Measurements from ENCODE around the gene TENT4B. TPM values are rescaled to one million over a fixed set of nuclear protein-coding genes. Genes with fewer than 3 reads are reported as not detected.

TENT4B gene
- total RNA-seq, 1 experiment from 2014 or later, result 13.0 TPM

DNA sequence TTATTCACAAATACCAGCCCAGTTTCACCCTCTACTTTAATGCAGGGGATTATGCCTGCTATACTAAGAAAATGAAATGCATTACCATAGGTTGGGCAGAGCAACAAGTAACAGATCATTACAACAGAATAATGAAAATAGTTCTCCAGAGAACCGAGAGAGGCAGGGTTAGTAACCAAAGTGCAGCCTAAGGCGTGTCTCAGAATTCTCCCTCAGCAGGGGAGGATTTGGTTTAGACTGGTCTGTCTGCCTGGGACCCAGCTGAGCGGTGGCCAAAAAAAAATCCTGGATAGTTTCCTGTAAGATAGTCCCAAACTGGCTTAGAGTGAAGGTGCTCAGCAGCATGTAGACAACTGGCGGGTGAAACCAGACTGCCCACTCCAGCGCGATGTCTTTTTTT lies 82.5 kb downstream of the TENT4B start:
- Histone ChIP-seq H2AFZ (ENCODE audit: low read length) (no peak overlapping the region), H3K27me3 (ENCODE audit: insufficient read depth, low read length) (no peaks in the 10 kb centered on the region), H3K9ac (ENCODE audit: extremely low read depth, insufficient read length, low read length) (no peak overlapping the region), H3K79me2 (ENCODE audit: insufficient read depth, low read length) (no peaks in the 10 kb centered on the region), H3K9me3 (ENCODE audit: control insufficient read depth, low read depth, low read length) (no peaks in the 10 kb centered on the region), H4K20me1 (ENCODE audit: control insufficient read depth, insufficient read depth, insufficient read length) (no peaks in the 10 kb centered on the region), H3K4me2 (ENCODE audit: insufficient read depth, insufficient read length, low read length) (no peak overlapping the region), H4K8ac (replicated peaks; ENCODE audit: insufficient read length, low read depth, low read length) (no peak overlapping the region), H3K4ac (ENCODE audit: low read depth, low read length) (no peak overlapping the region), H3K23ac (ENCODE audit: insufficient read length, low read depth, low read length) (no peak overlapping the region), H4K91ac (ENCODE audit: insufficient read length, low read depth, low read length) (no peak overlapping the region), H3K14ac (ENCODE audit: insufficient read depth, low read length) (no peak overlapping the region), H2BK12ac (ENCODE audit: insufficient read length, low read depth, low read length) (no peak overlapping the region), H2BK20ac (ENCODE audit: low read depth, low read length, poor library complexity, severe bottlenecking) (no peak overlapping the region), H4K5ac (ENCODE audit: insufficient read length, low read depth, low read length) (no peak overlapping the region), H2BK5ac (ENCODE audit: insufficient read length, low read length) (no peak overlapping the region), H3K79me1 (ENCODE audit: insufficient read depth, low read depth, low read length, poor library complexity, severe bottlenecking) (no peaks in the 10 kb centered on the region), H2AK5ac (ENCODE audit: insufficient read length, low read length) (no peak overlapping the region), H3K18ac (ENCODE audit: insufficient read length, low read depth, low read length) (no peak overlapping the region), H3K4me1 (ENCODE audit: insufficient read depth, low read length) (no peaks in the 10 kb centered on the region), H3T11ph (ENCODE audit: low read length) (no peak overlapping the region), H2BK15ac (ENCODE audit: low read depth, low read length) (no peak overlapping the region), H3K23me2 (ENCODE audit: insufficient read length, low read depth, low read length, poor library complexity, severe bottlenecking) (no peaks in the 10 kb centered on the region), H3K27ac (ENCODE audit: insufficient read length, low read depth, low read length) (no peak overlapping the region), H3K56ac (ENCODE audit: insufficient read length, low read depth, low read length) (no peak overlapping the region), H2BK120ac (ENCODE audit: low read depth, low read length, poor library complexity, severe bottlenecking) (no peak overlapping the region)
- H3K4me3 Mint-ChIP-seq, result no peak overlapping the region
- no CpG with 5 or more reads among the region's 6 CpGs for WGBS (ENCODE audit: extremely low coverage, insufficient read length, low lambda C conversion rate)
- 0 out of 7 replicates have a peak overlapping the region, but pooled peaks of 1 of the 3 experiments have one; percentile 24 for H3K27ac Mint-ChIP-seq
- DNase-seq, result no peak
- peaks cover 6% of the 10 kb centered on the region for H3K27me3 Mint-ChIP-seq (ENCODE audit: low read depth)
- no peaks in the 10 kb centered on the region for H3K36me3 Mint-ChIP-seq (ENCODE audit: insufficient read depth in 1 of 3, low read depth in 3 of 3)
- TF ChIP-seq, protein P1, sequence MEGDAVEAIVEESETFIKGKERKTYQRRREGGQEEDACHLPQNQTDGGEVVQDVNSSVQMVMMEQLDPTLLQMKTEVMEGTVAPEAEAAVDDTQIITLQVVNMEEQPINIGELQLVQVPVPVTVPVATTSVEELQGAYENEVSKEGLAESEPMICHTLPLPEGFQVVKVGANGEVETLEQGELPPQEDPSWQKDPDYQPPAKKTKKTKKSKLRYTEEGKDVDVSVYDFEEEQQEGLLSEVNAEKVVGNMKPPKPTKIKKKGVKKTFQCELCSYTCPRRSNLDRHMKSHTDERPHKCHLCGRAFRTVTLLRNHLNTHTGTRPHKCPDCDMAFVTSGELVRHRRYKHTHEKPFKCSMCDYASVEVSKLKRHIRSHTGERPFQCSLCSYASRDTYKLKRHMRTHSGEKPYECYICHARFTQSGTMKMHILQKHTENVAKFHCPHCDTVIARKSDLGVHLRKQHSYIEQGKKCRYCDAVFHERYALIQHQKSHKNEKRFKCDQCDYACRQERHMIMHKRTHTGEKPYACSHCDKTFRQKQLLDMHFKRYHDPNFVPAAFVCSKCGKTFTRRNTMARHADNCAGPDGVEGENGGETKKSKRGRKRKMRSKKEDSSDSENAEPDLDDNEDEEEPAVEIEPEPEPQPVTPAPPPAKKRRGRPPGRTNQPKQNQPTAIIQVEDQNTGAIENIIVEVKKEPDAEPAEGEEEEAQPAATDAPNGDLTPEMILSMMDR (conservative IDR thresholded peaks at IDR 0.05), result no peak
- peaks cover 8 to 11% of the 10 kb centered on the region in 2 experiments; a peak in 3 of 4 replicates for H3K4me1 Mint-ChIP-seq
- H3K9me3 Mint-ChIP-seq, result no peaks in the 10 kb centered on the region
